DOHH2 (cell line): ENCODE results near the gene RNF167.

ENCODE experiments used
- H3F3A ChIP-seq: fragments of 200-600 bp; sonication (generic), shearing (Covaris generic); 2 replicates; pipeline ENCODE4 v1.6.0; 2016; ENCODE audit warnings: antibody characterized with exemption, mild to moderate bottlenecking; ENCODE audit not compliant: control insufficient read depth, insufficient read depth
- H3K27ac ChIP-seq: fragments of 200-600 bp; sonication (generic); 2 replicates; pipeline ENCODE4 v1.5.1; 2014; ENCODE audit warnings: low read depth, mild to moderate bottlenecking, low read length, moderate library complexity
- H3K27me3 ChIP-seq: fragments of 200-600 bp; sonication (generic); 2 replicates; pipeline ENCODE4 v1.6.1; 2014; ENCODE audit warnings: mild to moderate bottlenecking, low read length, mixed read lengths; ENCODE audit not compliant: control insufficient read depth
- H3K36me3 ChIP-seq: fragments of 200-600 bp; sonication (generic); 2 replicates; pipeline ENCODE4 v1.6.1; 2014; ENCODE audit warnings: mild to moderate bottlenecking, low read length, moderate library complexity, mixed read lengths; ENCODE audit not compliant: control insufficient read depth
- H3K4me1 ChIP-seq: fragments of 200-600 bp; sonication (generic); 2 replicates; pipeline ENCODE4 v1.6.1; 2014; ENCODE audit warnings: mild to moderate bottlenecking, low read length, mixed read lengths; ENCODE audit not compliant: control insufficient read depth
- H3K4me2 ChIP-seq: fragments of 200-600 bp; sonication (generic); 2 replicates; pipeline ENCODE4 v1.6.0; 2014; ENCODE audit warnings: mild to moderate bottlenecking, low read length, moderate library complexity
- H3K4me3 ChIP-seq: fragments of 200-600 bp; sonication (generic); 2 replicates; pipeline ENCODE4 v1.5.1; 2014; ENCODE audit warnings: mild to moderate bottlenecking, low read length, mixed read lengths
- H3K79me2 ChIP-seq: fragments of 200-600 bp; sonication (generic); 2 replicates; pipeline ENCODE4 v1.6.1; 2014; ENCODE audit warnings: mild to moderate bottlenecking, low read length, mixed read lengths; ENCODE audit not compliant: control insufficient read depth
- H3K9me2 ChIP-seq: fragments of 200-600 bp; sonication (generic); replicated peaks from 2 replicates; pipeline ENCODE4 v1.6.1; 2014; ENCODE audit warnings: mild to moderate bottlenecking, low read length, mixed read lengths; ENCODE audit not compliant: control insufficient read depth
- H3K9me3 ChIP-seq: fragments of 200-600 bp; sonication (generic); 2 replicates; pipeline ENCODE4 v1.6.1; 2014; ENCODE audit warnings: antibody characterized with exemption, low read length, mixed read lengths; ENCODE audit not compliant: control insufficient read depth, insufficient read depth
- H4K20me1 ChIP-seq: fragments of 200-600 bp; sonication (generic); 2 replicates; pipeline ENCODE4 v1.6.0; 2014; ENCODE audit warnings: low read depth, mild to moderate bottlenecking, antibody characterized with exemption, low read length, moderate library complexity; ENCODE audit not compliant: control insufficient read depth, insufficient read depth
- EZH2phosphoT487 ChIP-seq: fragments of 200-600 bp; sonication (generic); IDR thresholded peaks from 2 replicates; pipeline ENCODE4 v1.6.1; 2017; ENCODE audit warnings: borderline replicate concordance, mild to moderate bottlenecking, antibody characterized with exemption, low read length, moderate library complexity, mixed read lengths
- TF ChIP-seq, protein P1 (sequence below): fragments of 200-600 bp; sonication (generic); IDR thresholded peaks from one replicate; pipeline ENCODE4 v1.5.1; 2014; ENCODE audit warnings: antibody characterized with exemption, mild to moderate bottlenecking, low read depth, low read length; ENCODE audit not compliant: poor library complexity, severe bottlenecking

RNF167 gene

DNA sequence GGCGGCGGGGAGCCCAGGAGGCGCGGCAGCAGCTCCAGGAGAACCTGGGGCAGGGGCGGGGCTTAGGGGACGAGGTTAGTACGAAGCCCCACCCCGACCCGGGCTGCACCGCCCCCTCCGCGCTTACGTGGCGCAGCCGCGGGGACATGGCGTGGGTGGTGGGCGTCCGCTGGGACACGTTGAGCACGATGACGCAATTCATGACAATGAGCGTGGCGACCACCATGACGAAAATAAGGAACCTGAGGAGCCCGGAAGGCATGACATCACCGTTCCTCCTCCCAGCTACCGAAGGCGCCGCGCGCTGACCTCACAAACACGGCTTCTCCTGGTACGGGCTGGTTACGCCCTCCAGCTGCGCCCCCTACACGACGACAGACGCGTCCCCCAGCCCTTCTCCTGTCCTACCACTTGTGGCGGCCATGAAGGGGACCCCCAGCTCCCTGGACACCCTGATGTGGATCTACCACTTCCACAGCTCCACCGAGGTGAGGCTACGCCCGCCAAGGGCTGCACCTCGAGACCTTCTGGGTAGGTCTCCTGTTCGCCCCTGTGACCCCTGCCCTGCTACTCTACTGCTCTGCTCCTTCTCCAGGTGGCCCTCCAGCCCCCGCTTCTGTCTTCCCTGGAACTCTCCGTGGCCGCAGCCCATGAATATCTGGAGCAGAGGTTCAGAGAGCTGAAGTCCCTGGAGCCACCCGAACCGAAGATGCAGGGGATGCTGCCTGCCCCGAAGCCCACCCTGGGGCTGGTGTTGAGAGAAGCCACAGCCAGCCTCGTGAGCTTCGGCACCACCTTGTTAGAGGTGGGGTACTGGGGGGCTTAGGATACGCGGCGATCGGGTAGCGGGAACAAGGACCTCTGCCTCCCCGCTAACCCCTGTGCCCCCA is 40.5 kb upstream of the RNF167 start, which contains the start of gene C17orf107:
TSS of gene C17orf107 (plus strand) at position 196 of the 890 bp plus-strand sequence. CDS start at position 423, 227 bp downstream.
- no peaks in the 10 kb centered on the region for H3F3A ChIP-seq
- peaks cover 17% of the 10 kb centered on the region for H3K27me3 ChIP-seq
- H3K36me3 ChIP-seq: peaks cover 9% of the 10 kb centered on the region
- no peaks in the 10 kb centered on the region; the same call in 1 of the 2 replicates for H4K20me1 ChIP-seq
- H3K4me2 ChIP-seq: peak within 1 kb of the TSS; percentile 62
- no peaks in the 10 kb centered on the region for H3K79me2 ChIP-seq
- TF ChIP-seq EZH2phosphoT487: no peak
- TF ChIP-seq, protein P1, sequence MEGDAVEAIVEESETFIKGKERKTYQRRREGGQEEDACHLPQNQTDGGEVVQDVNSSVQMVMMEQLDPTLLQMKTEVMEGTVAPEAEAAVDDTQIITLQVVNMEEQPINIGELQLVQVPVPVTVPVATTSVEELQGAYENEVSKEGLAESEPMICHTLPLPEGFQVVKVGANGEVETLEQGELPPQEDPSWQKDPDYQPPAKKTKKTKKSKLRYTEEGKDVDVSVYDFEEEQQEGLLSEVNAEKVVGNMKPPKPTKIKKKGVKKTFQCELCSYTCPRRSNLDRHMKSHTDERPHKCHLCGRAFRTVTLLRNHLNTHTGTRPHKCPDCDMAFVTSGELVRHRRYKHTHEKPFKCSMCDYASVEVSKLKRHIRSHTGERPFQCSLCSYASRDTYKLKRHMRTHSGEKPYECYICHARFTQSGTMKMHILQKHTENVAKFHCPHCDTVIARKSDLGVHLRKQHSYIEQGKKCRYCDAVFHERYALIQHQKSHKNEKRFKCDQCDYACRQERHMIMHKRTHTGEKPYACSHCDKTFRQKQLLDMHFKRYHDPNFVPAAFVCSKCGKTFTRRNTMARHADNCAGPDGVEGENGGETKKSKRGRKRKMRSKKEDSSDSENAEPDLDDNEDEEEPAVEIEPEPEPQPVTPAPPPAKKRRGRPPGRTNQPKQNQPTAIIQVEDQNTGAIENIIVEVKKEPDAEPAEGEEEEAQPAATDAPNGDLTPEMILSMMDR: no peak
- H3K4me1 ChIP-seq: peaks cover 32% of the 10 kb centered on the region
- peak within 1 kb of the TSS; percentile 60 for H3K4me3 ChIP-seq
- no peaks in the 10 kb centered on the region for H3K9me2 ChIP-seq
- no peak within 1 kb of the TSS for H3K27ac ChIP-seq
- H3K9me3 ChIP-seq: no peaks in the 10 kb centered on the region

DNA sequence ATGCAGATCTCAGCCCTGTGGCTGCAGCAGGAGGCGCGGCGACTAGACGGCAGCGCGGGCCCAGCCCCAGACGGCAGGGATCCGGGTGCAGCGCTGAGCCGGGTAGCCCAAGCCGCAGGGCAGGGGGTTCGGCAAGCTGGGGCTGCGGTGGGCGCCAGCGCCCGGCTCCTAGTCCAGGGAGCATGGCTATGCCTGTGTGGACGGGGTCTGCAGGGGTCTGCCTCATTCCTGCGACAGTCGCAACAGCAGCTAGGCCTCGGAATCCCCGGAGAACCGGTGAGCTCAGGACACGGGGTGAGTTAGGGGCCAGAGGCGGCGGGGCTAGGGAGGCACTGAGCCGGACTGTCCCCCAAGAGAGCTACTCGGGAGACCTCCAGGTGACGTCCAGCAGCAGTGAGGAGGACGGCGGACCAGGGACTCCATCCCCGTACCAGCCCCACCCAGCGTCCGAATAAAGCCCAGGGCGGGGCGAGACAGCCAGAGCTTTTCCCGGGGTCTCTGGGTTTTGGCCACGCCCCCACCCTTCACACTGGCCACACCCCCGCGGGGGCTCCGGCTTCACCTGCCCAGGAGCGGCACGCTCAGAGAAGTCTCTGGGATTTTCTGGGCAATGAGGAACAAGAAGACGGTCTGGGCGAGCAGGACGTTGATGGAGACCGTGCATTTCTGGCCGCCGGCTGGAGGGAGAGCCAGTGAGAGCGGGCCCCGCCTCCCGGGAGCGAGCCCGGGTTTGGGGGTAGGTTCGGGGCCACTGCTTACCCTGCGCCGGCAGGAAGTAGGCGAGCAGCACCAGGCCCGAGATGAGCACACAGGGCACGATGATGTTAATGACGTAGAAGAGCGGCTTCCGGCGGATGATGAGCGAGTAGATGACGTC is 39.6 kb upstream of the RNF167 start:
- TF ChIP-seq, protein P1: no peak
- no peak for TF ChIP-seq EZH2phosphoT487
- H3K9me3 ChIP-seq: no peaks in the 10 kb centered on the region
- H3K4me2 ChIP-seq: peak overlapping the region; percentile 62
- H4K20me1 ChIP-seq: no peaks in the 10 kb centered on the region; the same call in 1 of the 2 replicates
- peaks cover under 1% of the 10 kb centered on the region; the same call in 1 of the 2 replicates for H3K36me3 ChIP-seq
- H3K4me1 ChIP-seq: peaks cover 32% of the 10 kb centered on the region
- no peak overlapping the region for H3K27ac ChIP-seq
- H3K4me3 ChIP-seq: peak overlapping the region; percentile 60
- H3K79me2 ChIP-seq: no peaks in the 10 kb centered on the region
- peaks cover 19% of the 10 kb centered on the region for H3K27me3 ChIP-seq
- H3F3A ChIP-seq: no peaks in the 10 kb centered on the region
- no peaks in the 10 kb centered on the region for H3K9me2 ChIP-seq

DNA sequence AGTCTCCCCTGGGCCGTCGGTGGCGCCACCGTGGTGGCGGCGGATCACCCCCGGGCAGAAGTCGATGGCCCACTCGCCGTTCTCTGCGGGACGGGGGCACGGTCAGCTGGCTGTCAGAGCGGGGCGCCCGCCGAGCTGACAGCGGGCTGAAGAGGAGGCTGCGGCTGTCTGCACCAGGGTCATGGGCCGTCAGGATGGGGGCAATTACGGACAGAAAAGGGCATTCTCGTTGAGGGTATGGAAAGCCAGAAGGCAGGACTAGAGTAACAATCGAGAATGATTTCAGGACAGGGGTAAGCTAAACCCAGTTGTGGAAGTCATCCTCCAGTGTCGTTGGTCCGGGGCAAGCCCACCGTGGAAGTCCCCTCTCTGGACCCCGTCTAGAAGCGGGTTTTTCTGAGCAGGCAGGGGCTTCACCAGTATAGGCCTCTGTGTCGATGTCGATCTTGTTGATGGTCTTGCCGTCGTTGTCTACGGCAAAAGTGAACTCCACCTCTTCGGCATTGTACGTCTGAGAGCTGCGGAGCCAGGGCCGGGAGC is 38.9 kb upstream of the RNF167 start:
- TF ChIP-seq EZH2phosphoT487: no peak
- TF ChIP-seq, protein P1: no peak
- Histone ChIP-seq H3K4me1 (peaks cover 32% of the 10 kb centered on the region), H4K20me1 (no peaks in the 10 kb centered on the region; the same call in 1 of the 2 replicates), H3K9me3 (no peaks in the 10 kb centered on the region), H3F3A (no peaks in the 10 kb centered on the region), H3K4me2 (peak overlapping the region; percentile 62), H3K79me2 (no peaks in the 10 kb centered on the region), H3K4me3 (peak overlapping the region; percentile 60), H3K9me2 (no peaks in the 10 kb centered on the region), H3K27me3 (peaks cover 23% of the 10 kb centered on the region), H3K27ac (no peak overlapping the region), H3K36me3 (no peaks in the 10 kb centered on the region)
